Bronchial epithelial cell (primary cell): ENCODE data around the gene PTGES3. TPM values are rescaled to one million over a fixed set of nuclear protein-coding genes. Genes with fewer than 3 reads are reported as not detected.

ENCODE experiments used
- DNase-seq: peaks from one replicate; pipeline ENCODE4 v3.0.0-alpha.2; 2010; ENCODE audit warnings: low read depth
- FAIRE-seq: peaks from 2 replicates; lab custom pipeline; 2011; peaks lifted over from hg19 to GRCh38; lab: Jason Lieb, UNC
- H3K27me3 ChIP-seq: 2 replicates; pipeline ENCODE4 v1.5.1; 2011; ENCODE audit warnings: low read length; ENCODE audit not compliant: control insufficient read depth, insufficient read depth
- H3K36me3 ChIP-seq: 2 replicates; pipeline ENCODE4 v1.5.1; 2011; ENCODE audit warnings: low read length; ENCODE audit not compliant: control insufficient read depth, insufficient read depth
- H3K4me3 ChIP-seq: 2 replicates; pipeline ENCODE4 v1.5.1; 2011; ENCODE audit warnings: mild to moderate bottlenecking, low read depth, low read length, control low read depth
- CTCF ChIP-seq: IDR thresholded peaks from 2 replicates; pipeline ENCODE4 v1.5.1; 2011; ENCODE audit warnings: mild to moderate bottlenecking, moderate library complexity, low read length, control low read depth, inconsistent platforms; ENCODE audit not compliant: insufficient read depth, severe bottlenecking
- total RNA-seq: library from RNA; depleted of rRNA; stranded (reverse); fragments of >200 nt; gene quantifications from 2 replicates; pipeline ENCODE4 v1.2.1, GENCODE V29; 2014

Gene PTGES3
- total RNA-seq, 1 donor from 2014 or later = 58.4 TPM

- no peak for TF ChIP-seq CTCF
- FAIRE-seq (no peak), DNase-seq (peak; percentile 71)
- Histone ChIP-seq H3K4me3 (peak overlapping the region; percentile 68), H3K27me3 (no peaks in the 10 kb centered on the region), H3K36me3 (peaks cover 13% of the 10 kb centered on the region)
Measured at GRCh38 chr12:56723889-56724700, 36.0 kb upstream of the PTGES3 start.

- TF ChIP-seq CTCF = no peak
- FAIRE-seq (no peak), DNase-seq (no peak)
- H3K27me3 ChIP-seq = no peaks in the 10 kb centered on the region
- peak overlapping the region; percentile 68 for H3K4me3 ChIP-seq
- H3K36me3 ChIP-seq = peaks cover 16% of the 10 kb centered on the region
Measured at GRCh38 chr12:56723352-56723751, 35.3 kb upstream of the PTGES3 start.

GRCh38 chr12:56722832-56723231, 34.7 kb upstream of the PTGES3 start:
- no peaks in the 10 kb centered on the region for H3K27me3 ChIP-seq
- H3K36me3 ChIP-seq = peaks cover 16% of the 10 kb centered on the region
- FAIRE-seq (no peak), DNase-seq (peak; percentile 45)
- peak overlapping the region; percentile 68 for H3K4me3 ChIP-seq
- TF ChIP-seq CTCF = no peak

GRCh38 chr12:56721721-56722120, 33.6 kb upstream of the PTGES3 start:
- FAIRE-seq (no peak), DNase-seq (no peak)
- TF ChIP-seq CTCF = no peak
- H3K36me3 ChIP-seq = peaks cover 20% of the 10 kb centered on the region
- H3K27me3 ChIP-seq = no peaks in the 10 kb centered on the region
- H3K4me3 ChIP-seq = peak overlapping the region; percentile 9

DNA sequence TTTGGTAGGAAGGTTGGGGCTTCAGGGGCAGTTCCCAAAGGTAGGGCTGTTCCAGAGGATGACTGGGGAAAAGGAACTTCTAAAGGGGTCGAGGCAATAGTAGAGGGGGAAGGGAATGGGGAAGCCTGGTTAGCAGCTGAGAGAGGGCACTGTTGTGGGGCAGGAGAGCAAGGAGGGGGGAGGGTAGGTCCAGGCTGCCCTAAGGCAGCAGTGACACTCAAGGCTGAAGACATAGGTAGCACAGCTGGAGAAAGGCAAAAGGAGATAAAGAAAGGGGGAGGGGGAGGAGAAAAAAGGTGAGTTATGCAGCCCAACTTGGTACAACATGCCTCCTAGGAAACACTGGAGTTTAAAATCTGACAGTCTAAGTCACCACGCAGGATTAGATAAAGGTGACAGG, 33.1 kb upstream of the PTGES3 start:
- H3K4me3 ChIP-seq = no peak overlapping the region
- peak; percentile 5 for DNase-seq
- FAIRE-seq = no peak
- no peak for TF ChIP-seq CTCF
- H3K27me3 ChIP-seq = no peaks in the 10 kb centered on the region
- H3K36me3 ChIP-seq = peaks cover 24% of the 10 kb centered on the region
